ENCODE results near the gene RNF187.

Gene RNF187

GRCh38 chr1:228507961-228508652, 20.9 kb downstream of the RNF187 start:
- in situ Hi-C loops (cut with HindIII; ENCODE audit: low sequenced_read_pairs) = no loop called here

GRCh38 chr1:228508840-228509415, 21.7 kb downstream of the RNF187 start:
- in situ Hi-C loops (cut with HindIII; ENCODE audit: low sequenced_read_pairs) = no loop called here

- in situ Hi-C loops (cut with HindIII; ENCODE audit: low sequenced_read_pairs) = no loop called here
Measured at GRCh38 chr1:228510101-228510802, 23.1 kb downstream of the RNF187 start.

- in situ Hi-C loops (cut with HindIII; ENCODE audit: low sequenced_read_pairs) = no loop called here
Measured at GRCh38 chr1:228510803-228511413, 23.7 kb downstream of the RNF187 start.

GRCh38 chr1:228511546-228512445, 24.6 kb downstream of the RNF187 start:
- in situ Hi-C loops (cut with HindIII; ENCODE audit: low sequenced_read_pairs) = no loop called here

GRCh38 chr1:228512781-228513198, 25.6 kb downstream of the RNF187 start:
- in situ Hi-C loops (cut with HindIII; ENCODE audit: low sequenced_read_pairs) = no loop called here

GRCh38 chr1:228513236-228513900, 26.2 kb downstream of the RNF187 start:
- in situ Hi-C loops (cut with HindIII; ENCODE audit: low sequenced_read_pairs) = no loop called here

- in situ Hi-C loops (cut with HindIII; ENCODE audit: low sequenced_read_pairs) = no loop called here
Measured at GRCh38 chr1:228514421-228514820, 27.2 kb downstream of the RNF187 start.

- in situ Hi-C loops (cut with HindIII; ENCODE audit: low sequenced_read_pairs) = no loop called here
Measured at GRCh38 chr1:228515200-228515834, 28.1 kb downstream of the RNF187 start.

GRCh38 chr1:228517655-228518054, 30.5 kb downstream of the RNF187 start:
- in situ Hi-C loops (cut with HindIII; ENCODE audit: low sequenced_read_pairs) = no loop called here

GRCh38 chr1:228527596-228527995, 40.4 kb downstream of the RNF187 start:
- in situ Hi-C loops (cut with HindIII; ENCODE audit: low sequenced_read_pairs) = no loop called here

GRCh38 chr1:228528612-228529011, 41.4 kb downstream of the RNF187 start:
- in situ Hi-C loops (cut with HindIII; ENCODE audit: low sequenced_read_pairs) = no loop called here

- in situ Hi-C loops (cut with HindIII; ENCODE audit: low sequenced_read_pairs) = no loop called here
Measured at GRCh38 chr1:228530086-228530758, 43.0 kb downstream of the RNF187 start.

GRCh38 chr1:228530951-228531731, 44.0 kb downstream of the RNF187 start:
- in situ Hi-C loops (cut with HindIII; ENCODE audit: low sequenced_read_pairs) = no loop called here

- in situ Hi-C loops (cut with HindIII; ENCODE audit: low sequenced_read_pairs) = no loop called here
Measured at GRCh38 chr1:228538831-228539230, 51.6 kb downstream of the RNF187 start.

GRCh38 chr1:228540161-228540917, 53.2 kb downstream of the RNF187 start:
- in situ Hi-C loops (cut with HindIII; ENCODE audit: low sequenced_read_pairs) = no loop called here

GRCh38 chr1:228541725-228542124, 54.5 kb downstream of the RNF187 start:
- in situ Hi-C loops (cut with HindIII; ENCODE audit: low sequenced_read_pairs) = no loop called here

- in situ Hi-C loops (cut with HindIII; ENCODE audit: low sequenced_read_pairs) = no loop called here
Measured at GRCh38 chr1:228542376-228542775, 55.2 kb downstream of the RNF187 start.

Measured in endothelial cell of hepatic sinusoid (primary cell).